Upper lobe of left lung (tissue), 4 donors: ENCODE measurements around the gene PLAC8L1.

Experiments used
- CTCF ChIP-seq, 6 experiments: fragments of 450-650 bp in 4 of 6; fragments of 200-600 bp in 2 of 6; sonication (generic) in 2 of 6; IDR thresholded peaks; one replicate each; pipeline ENCODE4 v1.5.1; 2016 to 2019; ENCODE audit warnings: antibody characterized with exemption in 6 of 6
- POLR2AphosphoS5 ChIP-seq, 2 donors: sonication (generic); formaldehyde crosslinking; IDR thresholded peaks; one replicate each; pipeline ENCODE4 v1.5.1; 2017; ENCODE audit warnings: antibody characterized with exemption in 2 of 2

- TF ChIP-seq CTCF (IDR thresholded peaks at IDR 0.05) = no peak
- no peak for TF ChIP-seq POLR2AphosphoS5 (IDR thresholded peaks at IDR 0.05)
Measured at GRCh38 chr5:146091881-146092280, 13.5 kb downstream of the PLAC8L1 start.
